Measurements from ENCODE around the gene AP2A2.

DNA sequence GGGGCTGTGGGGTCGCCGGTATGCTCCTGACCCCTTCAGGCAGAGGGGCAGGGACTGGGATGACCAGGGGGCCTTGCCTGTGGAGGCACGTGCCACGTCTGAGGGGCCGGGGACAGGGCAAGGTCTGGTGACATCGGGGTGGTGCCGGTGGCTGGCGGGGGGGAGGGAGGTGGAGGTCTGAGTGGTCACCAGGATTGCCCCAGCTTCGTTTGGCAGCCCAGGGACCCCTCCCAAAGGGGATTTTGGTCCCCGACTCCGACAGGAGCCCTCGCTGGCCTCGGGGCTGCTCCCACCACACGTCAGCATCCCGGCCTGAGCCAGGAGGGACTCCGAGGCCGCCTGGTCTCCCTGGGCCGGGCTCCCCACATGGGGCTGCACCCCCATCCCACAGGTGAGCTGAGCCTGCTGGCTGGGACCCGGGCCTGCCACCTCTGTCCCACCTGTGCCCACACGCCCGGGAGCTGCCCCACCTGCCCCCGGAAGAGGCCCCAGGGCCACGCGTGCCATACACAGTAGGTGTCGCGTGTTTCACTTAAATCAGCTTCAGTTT lies 111.9 kb downstream of the AP2A2 start:
- TF ChIP-seq FOS (IDR thresholded peaks at IDR 0.05; ENCODE audit: low read depth, low read length), result no peak
- no peak for TF ChIP-seq CTCF (conservative IDR thresholded peaks at IDR 0.05; ENCODE audit: low read depth, low read length)
- no peak for TF ChIP-seq NFE2L2 (IDR thresholded peaks at IDR 0.05; ENCODE audit: low read depth, low read length)
- TF ChIP-seq POLR2A (IDR thresholded peaks at IDR 0.05; ENCODE audit: low read depth, low read length), result no peak
- no peak for TF ChIP-seq SMC3 (IDR thresholded peaks at IDR 0.05; ENCODE audit: low read depth, low read length)
- TF ChIP-seq RFX5 (IDR thresholded peaks at IDR 0.05; ENCODE audit: low read depth, low read length), result no peak
- TF ChIP-seq CEBPB (IDR thresholded peaks at IDR 0.05; ENCODE audit: low read depth, low read length), result no peak
- TF ChIP-seq MXI1 (IDR thresholded peaks at IDR 0.05; ENCODE audit: borderline replicate concordance, low read depth, low read length), result no peak
- TF ChIP-seq RAD21 (IDR thresholded peaks at IDR 0.05; ENCODE audit: low read length), result no peak

Measured in IMR-90 (cell line).